Progenitor cell of endocrine pancreas (in vitro differentiated cells): ENCODE measurements around the gene PNRC1. TPM values are rescaled to one million over a fixed set of nuclear protein-coding genes. Genes with fewer than 3 reads are reported as not detected.

Experiments
- DNase-seq: peaks from one replicate; pipeline ENCODE4 v3.0.0; 2021; ENCODE audit warnings: low spot score; ENCODE audit not compliant: unreplicated experiment
- H3K27ac Mint-ChIP-seq: 2 replicates; pipeline ENCODE4 v1.8.0; 2021; ENCODE audit warnings: mild to moderate bottlenecking, moderate library complexity, mixed read lengths
- H3K27me3 Mint-ChIP-seq: 2 replicates; pipeline ENCODE4 v1.8.0; 2021; ENCODE audit warnings: mixed read lengths
- H3K36me3 Mint-ChIP-seq: 2 replicates; pipeline ENCODE4 v1.8.0; 2022; ENCODE audit warnings: mixed read lengths; ENCODE audit not compliant: insufficient read depth
- H3K4me1 Mint-ChIP-seq: 2 replicates; pipeline ENCODE4 v1.8.0; 2021; ENCODE audit warnings: low read depth, mixed read lengths
- H3K4me3 Mint-ChIP-seq: 2 replicates; pipeline ENCODE4 v1.8.0; 2021; ENCODE audit warnings: low read depth, mild to moderate bottlenecking, moderate library complexity, mixed read lengths
- H3K9me3 Mint-ChIP-seq: 2 replicates; pipeline ENCODE4 v1.8.0; 2021; ENCODE audit warnings: low read depth, mixed read lengths
- CTCF ChIP-seq: fragments of 200-600 bp; sonication (generic); IDR thresholded peaks from one replicate; pipeline ENCODE4 v1.5.0; 2021; ENCODE audit warnings: antibody characterized with exemption, mild to moderate bottlenecking; ENCODE audit not compliant: unreplicated experiment
- total RNA-seq: library from RNA; stranded (reverse); gene quantifications from 2 replicates; pipeline ENCODE4 v1.2.1, GENCODE V29; 2021

Gene PNRC1
- total RNA-seq, 1 donor from 2014 or later = 212 TPM

- no peak overlapping the region for H3K27ac Mint-ChIP-seq
- TF ChIP-seq CTCF = no peak
- H3K27me3 Mint-ChIP-seq = no peaks in the 10 kb centered on the region
- H3K4me1 Mint-ChIP-seq = peaks cover under 1% of the 10 kb centered on the region
- no peak overlapping the region for H3K4me3 Mint-ChIP-seq
- no peak for DNase-seq
- peaks cover 13% of the 10 kb centered on the region for H3K36me3 Mint-ChIP-seq
- peaks cover 8% of the 10 kb centered on the region for H3K9me3 Mint-ChIP-seq
Measured at GRCh38 chr6:89133981-89134380, 53.4 kb downstream of the PNRC1 start.

- TF ChIP-seq CTCF = no peak
- Mint-ChIP-seq H3K9me3 (peaks cover 7% of the 10 kb centered on the region), H3K4me3 (no peak overlapping the region), H3K27ac (no peak overlapping the region), H3K36me3 (peaks cover 13% of the 10 kb centered on the region), H3K27me3 (no peaks in the 10 kb centered on the region), H3K4me1 (peaks cover 8% of the 10 kb centered on the region)
- no peak for DNase-seq
Measured at GRCh38 chr6:89134723-89135122, 54.2 kb downstream of the PNRC1 start.

Other genes with a start within 250 kb of the PNRC1 start
- gene RNGTT, start 117.1 kb upstream of the PNRC1 start, total RNA-seq = 16.5 and 17.4 TPM in 2 replicates
- 20.0 and 22.2 TPM in 2 replicates for gene SRSF12, start 37.3 kb downstream of the PNRC1 start, total RNA-seq
- gene PM20D2, start 65.3 kb downstream of the PNRC1 start, total RNA-seq = 20.0 and 20.8 TPM in 2 replicates
- gene GABRR1, start 136.6 kb downstream of the PNRC1 start, total RNA-seq = not detected in 2 replicates
- 0.47 and 0.53 TPM in 2 replicates for gene GABRR2, start 234.5 kb downstream of the PNRC1 start, total RNA-seq